Uterus (tissue), 2 donors: ENCODE data around the gene BICD1.
"Not testable (repeated sequence)": the region's sequence is repeated elsewhere in the genome, so short reads cannot be mapped to it uniquely, and the experiment has no call there.

Source experiments
- CTCF ChIP-seq, 4 experiments: fragments of 200-600 bp in 2 of 4; fragments of 450-650 bp in 2 of 4; sonication (generic) in 2 of 4; IDR thresholded peaks; one replicate each; pipeline ENCODE4 v1.5.1; 2016 to 2019; ENCODE audit warnings: antibody characterized with exemption in 4 of 4, mild to moderate bottlenecking in 2 of 4, moderate library complexity in 1 of 4
- POLR2A ChIP-seq, 2 donors: fragments of 450-650 bp; IDR thresholded peaks; one replicate each; pipeline ENCODE4 v1.6.1; 2016; ENCODE audit warnings: antibody characterized with exemption in 2 of 2, mild to moderate bottlenecking in 1 of 2, moderate library complexity in 1 of 2

- TF ChIP-seq CTCF, POLR2A (IDR thresholded peaks at IDR 0.05): not testable (repeated sequence)
These were observed 80.5 kb downstream of the BICD1 start for GRCh38 chr12:32187127-32187526.
